Measurements from ENCODE around the gene CACNA1I. TPM values are rescaled to one million over a fixed set of nuclear protein-coding genes. Genes with fewer than 3 reads are reported as not detected.
A peak's percentile ranks its signal among the peaks of the same experiment; 100 is the strongest.

Gene CACNA1I
- total and polyA plus RNA-seq, 5 donors from 2014 or later: 0.06 to 10.6 (median 0.32) TPM

DNA sequence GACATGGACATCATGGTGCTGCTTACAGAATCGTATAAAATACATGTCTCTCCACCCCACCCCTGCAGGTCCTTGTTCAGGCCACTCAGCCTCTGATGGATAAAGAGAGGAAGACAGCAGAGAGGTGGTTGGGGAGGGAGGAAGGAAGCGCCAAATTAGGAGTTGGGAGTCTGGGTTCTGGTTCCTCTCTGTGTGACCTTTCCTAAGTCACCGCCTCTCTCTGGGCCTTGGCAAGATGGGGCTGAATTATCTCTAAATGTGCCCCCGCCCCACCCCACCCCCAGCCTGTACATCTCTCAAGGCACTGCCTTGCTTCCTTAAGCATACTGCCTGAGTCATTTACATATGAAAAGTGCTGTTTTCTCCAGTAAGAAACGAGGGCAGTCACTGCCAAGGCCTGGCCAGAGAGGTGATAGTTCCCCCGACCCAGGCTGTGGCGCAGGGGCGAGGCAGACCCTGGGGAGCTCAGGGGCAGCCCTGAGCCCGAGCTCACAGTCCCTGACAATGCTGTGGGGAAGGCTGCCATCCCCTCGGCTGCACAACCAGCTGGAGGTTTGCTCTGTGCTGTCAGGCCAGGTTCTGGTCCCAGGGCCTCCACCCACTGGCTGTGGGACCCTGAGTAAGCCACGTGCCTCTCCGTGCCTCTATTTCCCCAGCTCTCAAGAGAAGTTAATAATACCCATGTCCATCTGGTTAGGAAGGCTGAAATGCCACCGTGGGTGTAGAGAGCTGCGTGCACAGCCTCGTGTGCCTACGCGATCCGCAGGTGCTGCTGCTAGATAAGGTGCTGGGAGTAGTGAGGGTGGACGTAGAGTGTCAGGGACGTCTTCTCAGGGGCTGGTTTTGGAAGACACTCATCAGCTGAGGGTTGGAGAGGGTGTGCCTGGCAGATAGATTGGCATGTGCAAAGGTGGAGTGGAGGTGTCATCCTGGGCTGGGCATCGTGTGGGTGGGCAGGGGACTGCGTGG lies 55.3 kb downstream of the CACNA1I start:
- Histone ChIP-seq H3K4me3 (ENCODE audit: low read depth, low read length) (no peak overlapping the region), H3K36me3 (ENCODE audit: control insufficient read depth, insufficient read depth, low read length) (no peaks in the 10 kb centered on the region), H3K27ac (ENCODE audit: insufficient read depth, low read length, poor library complexity, severe bottlenecking) (no peak overlapping the region), H3K27me3 (ENCODE audit: control insufficient read depth, insufficient read depth, low read length) (peaks cover 4% of the 10 kb centered on the region), H3K4me1 (ENCODE audit: control insufficient read depth, insufficient read depth, low read length, poor library complexity, severe bottlenecking) (no peaks in the 10 kb centered on the region), H3K9me3 (ENCODE audit: control insufficient read depth in 2 of 2, low read length in 2 of 2) (no peaks in the 10 kb centered on the region)
- no peak for DNase-seq
- H3K4me3 Mint-ChIP-seq: no peak overlapping the region
- ATAC-seq (ENCODE audit: low read depth in 2 of 2): no peak
- peaks cover 0 to 3% (median 0%) of the 10 kb centered on the region in 4 donors for H3K4me1 Mint-ChIP-seq
- no peaks in the 10 kb centered on the region for H3K9me3 Mint-ChIP-seq
- H3K27ac Mint-ChIP-seq: peak overlapping the region in 1 of 3 donors; percentile 80
- no peaks in the 10 kb centered on the region for H3K36me3 Mint-ChIP-seq
- H3K27me3 Mint-ChIP-seq: no peaks in the 10 kb centered on the region

DNA sequence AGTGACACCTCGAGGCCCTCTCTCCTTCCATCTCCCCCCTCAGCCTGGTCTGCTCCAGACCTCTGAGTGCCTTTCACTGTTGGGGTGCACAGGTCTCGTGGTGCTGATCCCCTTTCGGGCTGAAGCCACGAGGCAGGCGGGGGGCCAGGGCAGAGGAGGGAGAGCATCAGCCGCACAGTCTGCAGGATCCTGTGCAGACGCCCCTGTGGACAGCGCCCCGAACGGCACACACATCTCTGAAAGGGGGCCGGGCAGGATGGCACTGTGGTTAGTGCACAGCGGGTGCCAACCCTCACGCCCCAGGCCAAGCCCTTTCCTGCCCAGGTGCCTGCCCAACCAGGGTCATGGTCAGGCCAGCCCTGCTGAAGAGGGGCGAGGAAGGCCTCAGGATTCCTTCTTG lies 56.7 kb downstream of the CACNA1I start:
- Mint-ChIP-seq H3K27me3 (no peaks in the 10 kb centered on the region), H3K9me3 (no peaks in the 10 kb centered on the region), H3K27ac (no peak overlapping the region), H3K36me3 (no peaks in the 10 kb centered on the region), H3K4me1 (peaks cover 0 to 6% (median 2%) of the 10 kb centered on the region in 4 donors), H3K4me3 (no peak overlapping the region)
- Histone ChIP-seq H3K4me3 (ENCODE audit: low read depth, low read length) (no peak overlapping the region), H3K27ac (ENCODE audit: insufficient read depth, low read length, poor library complexity, severe bottlenecking) (no peak overlapping the region), H3K4me1 (ENCODE audit: control insufficient read depth, insufficient read depth, low read length, poor library complexity, severe bottlenecking) (no peaks in the 10 kb centered on the region), H3K36me3 (ENCODE audit: control insufficient read depth, insufficient read depth, low read length) (no peaks in the 10 kb centered on the region), H3K27me3 (ENCODE audit: control insufficient read depth, insufficient read depth, low read length) (peaks cover 4% of the 10 kb centered on the region), H3K9me3 (ENCODE audit: control insufficient read depth in 2 of 2, low read length in 2 of 2) (no peaks in the 10 kb centered on the region)
- DNase-seq (no peak), ATAC-seq (ENCODE audit: low read depth in 2 of 2) (peak in 1 of 2 donors; percentile 7)

DNA sequence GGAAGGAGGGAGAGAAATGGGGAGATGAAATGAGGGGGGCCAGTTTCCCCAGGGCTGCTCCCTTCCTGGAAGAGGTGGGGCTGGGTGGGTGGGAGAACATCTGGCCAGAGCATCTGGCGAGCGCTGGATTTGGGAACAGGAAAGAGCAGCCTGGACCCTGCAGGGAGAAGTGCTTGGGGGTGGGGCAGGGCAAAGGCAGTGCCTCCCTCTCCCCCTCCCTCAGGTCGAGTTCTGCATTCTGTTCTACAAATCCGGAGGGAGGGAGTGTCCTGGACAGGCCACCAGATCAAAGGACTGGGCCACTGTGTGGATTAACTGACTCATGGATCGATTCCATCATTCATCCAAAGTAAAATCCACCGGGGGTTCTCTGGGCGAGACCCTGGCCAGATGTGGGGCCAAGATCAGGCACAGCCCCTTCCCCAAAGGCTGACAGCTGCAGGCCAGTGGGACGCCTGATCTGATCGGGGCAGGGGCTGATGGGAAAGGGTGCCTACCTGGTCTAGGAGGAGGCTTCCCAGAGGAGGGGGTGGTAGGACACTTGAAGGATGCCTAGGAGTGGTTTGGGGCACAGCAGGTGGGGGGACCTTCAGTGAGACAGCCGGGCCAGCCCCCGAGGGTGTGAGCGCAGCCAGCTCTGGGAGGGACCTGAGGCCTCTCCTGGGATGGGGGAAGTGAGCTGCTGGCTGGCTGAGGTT lies 57.5 kb downstream of the CACNA1I start:
- Mint-ChIP-seq H3K4me3 (no peak overlapping the region), H3K27me3 (no peaks in the 10 kb centered on the region), H3K4me1 (peaks cover 0 to 6% (median 2%) of the 10 kb centered on the region in 4 donors), H3K9me3 (no peaks in the 10 kb centered on the region), H3K36me3 (no peaks in the 10 kb centered on the region), H3K27ac (peak overlapping the region in 1 of 3 donors; percentile 26)
- Histone ChIP-seq H3K27me3 (ENCODE audit: control insufficient read depth, insufficient read depth, low read length) (peaks cover 4% of the 10 kb centered on the region), H3K4me3 (ENCODE audit: low read depth, low read length) (no peak overlapping the region), H3K27ac (ENCODE audit: insufficient read depth, low read length, poor library complexity, severe bottlenecking) (no peak overlapping the region), H3K9me3 (ENCODE audit: control insufficient read depth in 2 of 2, low read length in 2 of 2) (no peaks in the 10 kb centered on the region), H3K36me3 (ENCODE audit: control insufficient read depth, insufficient read depth, low read length) (no peaks in the 10 kb centered on the region), H3K4me1 (ENCODE audit: control insufficient read depth, insufficient read depth, low read length, poor library complexity, severe bottlenecking) (no peaks in the 10 kb centered on the region)
- DNase-seq (no peak), ATAC-seq (ENCODE audit: low read depth in 2 of 2) (no peak)

DNA sequence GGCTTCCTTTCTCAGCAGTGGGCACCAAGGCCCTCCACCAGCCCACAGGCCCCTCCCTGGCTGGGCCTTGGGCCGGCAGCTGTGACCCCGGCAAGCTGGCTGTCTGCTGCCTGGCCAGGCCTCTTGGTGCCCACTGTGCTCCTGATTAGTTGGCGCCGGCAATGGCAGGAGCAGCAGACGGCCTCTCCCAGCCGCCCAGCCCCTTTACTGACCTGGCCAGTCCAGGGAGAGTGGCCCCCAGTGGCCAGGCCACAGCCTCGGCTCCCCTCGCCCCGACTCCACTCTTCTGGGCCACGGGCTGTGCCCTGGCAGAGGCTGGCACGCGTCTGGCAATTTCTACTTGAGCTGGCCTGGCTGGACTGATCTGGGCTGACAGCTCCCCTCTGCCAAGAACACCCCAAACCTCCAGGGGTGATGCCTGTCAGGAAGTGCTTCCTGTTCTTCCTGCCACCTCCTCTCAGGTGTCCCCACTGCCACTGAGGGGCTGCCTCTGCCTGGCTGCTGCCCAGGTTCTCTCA lies 58.1 kb downstream of the CACNA1I start:
- no peak for DNase-seq
- no peak overlapping the region for H3K4me3 ChIP-seq (ENCODE audit: low read depth, low read length)
- H3K9me3 ChIP-seq (ENCODE audit: control insufficient read depth in 2 of 2, low read length in 2 of 2): no peaks in the 10 kb centered on the region
- no peak for ATAC-seq (ENCODE audit: low read depth in 2 of 2)
- no peak overlapping the region for H3K27ac ChIP-seq (ENCODE audit: insufficient read depth, low read length, poor library complexity, severe bottlenecking)
- Mint-ChIP-seq H3K36me3 (no peaks in the 10 kb centered on the region), H3K27ac (no peak overlapping the region), H3K9me3 (no peaks in the 10 kb centered on the region), H3K4me1 (peaks cover 0 to 6% (median 2%) of the 10 kb centered on the region in 4 donors), H3K4me3 (no peak overlapping the region), H3K27me3 (no peaks in the 10 kb centered on the region)
- no peaks in the 10 kb centered on the region for H3K27me3 ChIP-seq (ENCODE audit: control insufficient read depth, insufficient read depth, low read length)
- H3K36me3 ChIP-seq (ENCODE audit: control insufficient read depth, insufficient read depth, low read length): no peaks in the 10 kb centered on the region
- no peaks in the 10 kb centered on the region for H3K4me1 ChIP-seq (ENCODE audit: control insufficient read depth, insufficient read depth, low read length, poor library complexity, severe bottlenecking)

DNA sequence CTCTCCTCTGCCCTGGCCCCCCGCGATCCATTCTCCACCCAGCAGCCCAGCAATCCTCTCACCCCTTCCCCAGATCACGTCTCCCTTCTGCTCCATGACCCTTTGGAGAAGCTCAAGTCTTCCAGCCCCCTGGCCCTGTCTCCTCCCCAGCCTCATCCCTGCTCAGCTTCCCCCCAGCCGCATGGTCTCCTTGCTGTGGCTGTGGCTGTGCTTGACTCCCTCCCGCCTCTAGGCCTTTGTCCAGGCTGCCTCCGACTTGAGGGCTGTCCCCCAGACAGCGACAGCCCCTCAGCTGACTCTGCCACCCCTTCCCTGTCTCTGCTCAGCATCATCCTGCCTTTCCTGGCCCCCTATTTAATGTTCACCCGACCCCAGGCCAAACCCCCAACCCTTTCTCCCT lies 59.3 kb downstream of the CACNA1I start:
- Mint-ChIP-seq H3K36me3 (no peaks in the 10 kb centered on the region), H3K9me3 (no peaks in the 10 kb centered on the region), H3K27me3 (no peaks in the 10 kb centered on the region), H3K4me1 (peaks cover 0 to 8% (median 3%) of the 10 kb centered on the region in 4 donors), H3K4me3 (no peak overlapping the region), H3K27ac (peak overlapping the region in 2 of 3 donors; percentile 64 to 79)
- H3K4me1 ChIP-seq (ENCODE audit: control insufficient read depth, insufficient read depth, low read length, poor library complexity, severe bottlenecking): no peaks in the 10 kb centered on the region
- H3K36me3 ChIP-seq (ENCODE audit: control insufficient read depth, insufficient read depth, low read length): no peaks in the 10 kb centered on the region
- no peak overlapping the region for H3K27ac ChIP-seq (ENCODE audit: insufficient read depth, low read length, poor library complexity, severe bottlenecking)
- no peak for DNase-seq
- H3K9me3 ChIP-seq (ENCODE audit: control insufficient read depth in 2 of 2, low read length in 2 of 2): no peaks in the 10 kb centered on the region
- no peaks in the 10 kb centered on the region for H3K27me3 ChIP-seq (ENCODE audit: control insufficient read depth, insufficient read depth, low read length)
- ATAC-seq (ENCODE audit: low read depth in 2 of 2): no peak
- H3K4me3 ChIP-seq (ENCODE audit: low read depth, low read length): no peak overlapping the region

DNA sequence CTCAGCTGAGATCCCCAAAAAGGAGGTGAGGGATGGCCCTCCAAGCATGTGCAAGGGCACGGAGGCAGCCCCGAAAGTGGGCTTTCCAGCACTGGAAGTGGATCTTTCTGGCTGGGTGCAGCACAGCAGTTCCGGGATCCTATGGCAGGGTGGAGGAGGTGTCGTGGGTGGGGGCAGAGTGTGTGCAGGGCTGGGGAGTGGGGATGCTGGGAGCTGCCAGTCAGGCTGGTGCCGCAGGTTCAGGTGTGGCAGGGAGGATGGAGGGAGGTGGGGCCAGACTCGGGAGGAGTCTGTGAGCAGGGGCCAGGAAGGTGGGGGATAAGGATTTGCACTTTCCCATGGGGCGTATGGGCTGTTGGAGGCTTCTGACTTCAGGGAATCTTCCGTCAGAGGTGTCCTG lies 60.2 kb downstream of the CACNA1I start:
- H3K9me3 Mint-ChIP-seq: no peaks in the 10 kb centered on the region
- DNase-seq: no peak
- H3K4me3 Mint-ChIP-seq: no peak overlapping the region
- H3K4me3 ChIP-seq (ENCODE audit: low read depth, low read length): no peak overlapping the region
- H3K36me3 Mint-ChIP-seq: no peaks in the 10 kb centered on the region
- no peak overlapping the region for H3K27ac ChIP-seq (ENCODE audit: insufficient read depth, low read length, poor library complexity, severe bottlenecking)
- peaks cover 0 to 8% (median 3%) of the 10 kb centered on the region in 4 donors for H3K4me1 Mint-ChIP-seq
- no peaks in the 10 kb centered on the region for H3K27me3 Mint-ChIP-seq
- H3K4me1 ChIP-seq (ENCODE audit: control insufficient read depth, insufficient read depth, low read length, poor library complexity, severe bottlenecking): no peaks in the 10 kb centered on the region
- no peaks in the 10 kb centered on the region for H3K27me3 ChIP-seq (ENCODE audit: control insufficient read depth, insufficient read depth, low read length)
- no peaks in the 10 kb centered on the region for H3K9me3 ChIP-seq (ENCODE audit: control insufficient read depth in 2 of 2, low read length in 2 of 2)
- no peak overlapping the region for H3K27ac Mint-ChIP-seq
- no peaks in the 10 kb centered on the region for H3K36me3 ChIP-seq (ENCODE audit: control insufficient read depth, insufficient read depth, low read length)
- no peak for ATAC-seq (ENCODE audit: low read depth in 2 of 2)

DNA sequence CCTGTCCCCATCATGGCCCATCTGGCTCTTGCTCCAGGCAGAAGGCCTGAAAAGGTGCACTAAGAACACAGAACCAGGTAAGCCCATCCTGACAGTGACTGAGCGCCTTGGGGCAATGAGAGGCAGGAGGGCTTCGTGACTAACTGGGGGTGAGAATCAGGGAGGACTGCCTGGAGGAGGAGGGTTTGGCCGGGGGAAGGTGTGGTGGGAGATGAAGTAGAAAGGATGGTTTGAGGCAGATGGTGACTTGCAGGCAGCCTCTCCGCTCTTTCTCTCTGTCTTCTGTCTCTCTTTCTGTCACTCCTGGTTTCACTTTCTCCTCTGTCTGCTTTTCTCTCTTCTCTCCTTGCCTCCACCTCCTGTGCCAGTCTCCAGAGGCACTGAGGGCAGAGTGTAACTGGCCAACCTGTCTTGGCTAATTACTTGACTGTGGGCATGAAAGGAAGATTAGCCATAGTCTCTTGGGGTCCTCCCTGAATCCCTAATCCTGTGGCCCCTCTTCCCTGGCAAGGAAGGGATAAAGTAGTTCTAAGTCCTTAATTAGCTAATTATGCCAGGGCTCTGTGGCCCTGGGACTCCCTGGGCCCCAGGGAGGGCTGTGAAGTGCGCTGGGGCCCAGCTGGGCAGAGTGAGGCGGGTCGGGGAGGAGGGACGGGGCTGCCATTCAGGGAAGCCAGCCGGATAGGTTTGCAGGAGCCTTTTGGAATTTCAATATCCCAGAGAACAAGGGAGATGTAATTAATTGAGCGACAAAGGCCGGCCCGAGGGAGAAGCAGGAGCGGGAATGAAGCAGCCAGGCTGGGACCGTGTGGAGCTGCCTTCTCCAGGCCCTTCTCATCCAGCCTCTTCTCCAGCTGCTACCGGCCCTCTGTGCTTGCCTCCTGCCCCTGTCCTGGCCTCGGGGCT lies 61.1 kb downstream of the CACNA1I start:
- Mint-ChIP-seq H3K4me3 (no peak overlapping the region), H3K27me3 (no peaks in the 10 kb centered on the region), H3K27ac (peak overlapping the region in 1 of 3 donors; percentile 49), H3K4me1 (peaks cover 0 to 6% (median 2%) of the 10 kb centered on the region in 4 donors), H3K9me3 (no peaks in the 10 kb centered on the region), H3K36me3 (no peaks in the 10 kb centered on the region)
- Histone ChIP-seq H3K36me3 (ENCODE audit: control insufficient read depth, insufficient read depth, low read length) (no peaks in the 10 kb centered on the region), H3K27ac (ENCODE audit: insufficient read depth, low read length, poor library complexity, severe bottlenecking) (no peak overlapping the region), H3K9me3 (ENCODE audit: control insufficient read depth in 2 of 2, low read length in 2 of 2) (no peaks in the 10 kb centered on the region), H3K27me3 (ENCODE audit: control insufficient read depth, insufficient read depth, low read length) (no peaks in the 10 kb centered on the region), H3K4me3 (ENCODE audit: low read depth, low read length) (no peak overlapping the region), H3K4me1 (ENCODE audit: control insufficient read depth, insufficient read depth, low read length, poor library complexity, severe bottlenecking) (no peaks in the 10 kb centered on the region)
- peak in 1 of 3 donors; percentile 35 for DNase-seq
- no peak for ATAC-seq (ENCODE audit: low read depth in 2 of 2)

Measured in CD4-positive, CD25-positive, alpha-beta regulatory T cell (primary cell).